ENCODE measurements around the gene ARSI. TPM values are rescaled to one million over a fixed set of nuclear protein-coding genes. Genes with fewer than 3 reads are reported as not detected.
"Not testable (repeated sequence)": the region's sequence is repeated elsewhere in the genome, so short reads cannot be mapped to it uniquely, and the experiment has no call there.

Gene ARSI
- polyA plus RNA-seq, 2 of the 4 experiments (the other 2 are of a cell fraction) = 2.9 to 22.0 TPM

- Histone ChIP-seq H3K9me3 (no peaks in the 10 kb centered on the region), H3K27ac (no peak overlapping the region), H3K4me2 (no peak overlapping the region), H3K4me1 (no peaks in the 10 kb centered on the region), H3K4me3 (no peak overlapping the region)
- TF ChIP-seq ATOH8 (CRISPR knock-in tag; IDR thresholded peaks at IDR 0.05; ENCODE audit: low read depth) (no peak), PHF8 (IDR thresholded peaks at IDR 0.05; ENCODE audit: borderline replicate concordance, low read depth) (no peak), GATA3 (IDR thresholded peaks at IDR 0.05; ENCODE audit: borderline replicate concordance) (no peak), HOXB5 (CRISPR knock-in tag; IDR thresholded peaks at IDR 0.05) (no peak), MYC (IDR thresholded peaks at IDR 0.05; ENCODE audit: borderline replicate concordance, low read length) (no peak), ZFP36 (IDR thresholded peaks at IDR 0.05; ENCODE audit: borderline replicate concordance, partially characterized antibody) (no peak), TFCP2L1 (CRISPR knock-in tag; IDR thresholded peaks at IDR 0.05) (no peak), ZSCAN20 (CRISPR knock-in tag; IDR thresholded peaks at IDR 0.05) (no peak), FOSB (CRISPR knock-in tag; IDR thresholded peaks at IDR 0.05) (no peak), KDM1A (IDR thresholded peaks at IDR 0.05; ENCODE audit: low read depth) (no peak), CTCF (IDR thresholded peaks at IDR 0.05) (no peak), EHMT2 (IDR thresholded peaks at IDR 0.05; ENCODE audit: low read depth) (no peak), ZNF302 (CRISPR knock-in tag; IDR thresholded peaks at IDR 0.05) (no peak), EP300 (IDR thresholded peaks at IDR 0.05) (no peak)
- TF ChIP-seq, protein P1, sequence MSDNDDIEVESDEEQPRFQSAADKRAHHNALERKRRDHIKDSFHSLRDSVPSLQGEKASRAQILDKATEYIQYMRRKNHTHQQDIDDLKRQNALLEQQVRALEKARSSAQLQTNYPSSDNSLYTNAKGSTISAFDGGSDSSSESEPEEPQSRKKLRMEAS (IDR thresholded peaks at IDR 0.05) = no peak
- WGBS (ENCODE audit: missing lambda C conversion rate) = 87% methylated on average over 5 of the region's 5 CpGs
- ChIA-PET POLR2A (no interaction called here), CTCF (interaction anchor here (1.3 to 1.6 kb wide), 2 partner anchors 13 to 100 kb away, joined by 3 to 4 read pairs; no protein-coding TSS in a partner anchor)
- FAIRE-seq (no peak), ATAC-seq (peak in 1 of 2 experiments; percentile 16; a peak in 1 of 6 replicates), DNase-seq (ENCODE audit: low read depth in 1 of 2, low spot score in 1 of 2) (no peak)
These were observed 53.0 kb downstream of the ARSI start for GRCh38 chr5:150249744-150250143.

GRCh38 chr5:150248946-150249345 lies 53.8 kb downstream of the ARSI start:
- no peak overlapping the region for H3K27ac ChIP-seq
- 100% methylated on average over 3 of the region's 3 CpGs for WGBS (ENCODE audit: missing lambda C conversion rate)
- FAIRE-seq (no peak), ATAC-seq (no peak), DNase-seq (ENCODE audit: low read depth in 1 of 2, low spot score in 1 of 2) (no peak)
- no peak overlapping the region for H3K4me3 ChIP-seq
- TF ChIP-seq MAFK (IDR thresholded peaks at IDR 0.05; ENCODE audit: partially characterized antibody) (no peak), REST (IDR thresholded peaks at IDR 0.05) (no peak)
- H3K4me1 ChIP-seq = no peaks in the 10 kb centered on the region
- no peak overlapping the region for H3K4me2 ChIP-seq
- CTCF ChIA-PET = interaction anchor here (1.2 to 1.3 kb wide), 2 partner anchors 101 to 102 kb away, joined by 3 to 4 read pairs; no protein-coding TSS in a partner anchor
- POLR2A ChIA-PET = no interaction called here
- no peaks in the 10 kb centered on the region for H3K9me3 ChIP-seq

GRCh38 chr5:150248493-150248892 lies 54.2 kb downstream of the ARSI start:
- ATAC-seq; H3K4me3 ChIP-seq; POLR2A ChIA-PET; H3K27ac ChIP-seq; H3K4me2 ChIP-seq; DNase-seq (ENCODE audit: low read depth in 1 of 2, low spot score in 1 of 2); H3K4me1 ChIP-seq; H3K9me3 ChIP-seq; FAIRE-seq: not testable (repeated sequence)
- CTCF ChIA-PET = interaction anchor here (0.9 to 1.3 kb wide), 3 partner anchors 30 to 103 kb away, joined by 3 to 4 read pairs (median 3); no protein-coding TSS in a partner anchor
- 61% methylated on average over 5 of the region's 6 CpGs for WGBS (ENCODE audit: missing lambda C conversion rate)
